ENCODE data around the gene TYMP. TPM values are rescaled to one million over a fixed set of nuclear protein-coding genes. Genes with fewer than 3 reads are reported as not detected.

Gene TYMP
- total RNA-seq, 6 experiments from 2014 or later: 30.6 to 223 (median 88.2) TPM

DNA sequence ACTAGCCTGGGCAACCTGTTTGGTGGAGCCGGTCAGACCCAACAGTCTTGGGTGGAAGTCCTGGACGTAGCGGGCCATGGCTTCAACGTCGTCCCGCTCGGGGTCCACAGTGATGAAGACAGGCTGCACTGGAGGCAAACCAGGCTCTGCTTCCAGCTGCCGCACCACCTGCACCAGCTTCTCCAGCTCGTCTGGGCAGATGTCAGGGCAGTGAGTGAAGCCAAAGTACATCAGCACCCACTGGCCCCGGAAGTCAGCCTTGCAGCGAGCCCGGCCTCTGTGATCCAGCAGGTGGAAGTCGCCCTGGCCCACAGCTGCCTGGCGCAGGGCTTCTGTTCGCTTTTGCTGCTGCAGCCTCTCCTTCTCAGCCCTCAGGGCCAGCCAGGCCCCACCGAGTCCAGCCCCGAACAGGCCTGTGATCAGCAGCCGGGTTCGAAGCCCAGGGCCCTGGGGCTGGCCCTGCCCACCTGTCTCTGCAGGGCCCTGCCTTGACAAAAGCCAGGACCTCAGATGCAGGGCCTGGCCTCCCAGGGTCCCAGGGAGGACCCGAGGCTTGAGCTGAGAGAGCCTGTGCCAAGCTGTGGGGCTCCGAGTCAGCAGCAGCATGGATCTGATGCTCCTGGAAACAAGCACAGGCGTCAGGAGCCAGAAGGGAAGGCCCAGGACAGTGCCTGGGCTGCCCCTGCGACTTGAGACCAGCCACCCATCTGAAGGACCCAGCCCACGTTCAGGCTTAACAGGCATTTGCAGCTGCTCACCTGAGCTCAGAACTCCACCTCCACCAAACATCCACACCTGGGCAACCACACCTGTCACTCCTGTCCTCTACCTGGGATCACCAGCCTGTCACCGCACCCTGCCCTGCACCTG, 5.8 kb downstream of the TYMP start:
- peak overlapping the region in 1 of 3 donors; percentile 87 for H3K27ac ChIP-seq
- WGBS (ENCODE audit: insufficient coverage, low coverage, low lambda C conversion rate, missing lambda C conversion rate): no CpG with 5 or more reads among the region's 25 CpGs

DNA sequence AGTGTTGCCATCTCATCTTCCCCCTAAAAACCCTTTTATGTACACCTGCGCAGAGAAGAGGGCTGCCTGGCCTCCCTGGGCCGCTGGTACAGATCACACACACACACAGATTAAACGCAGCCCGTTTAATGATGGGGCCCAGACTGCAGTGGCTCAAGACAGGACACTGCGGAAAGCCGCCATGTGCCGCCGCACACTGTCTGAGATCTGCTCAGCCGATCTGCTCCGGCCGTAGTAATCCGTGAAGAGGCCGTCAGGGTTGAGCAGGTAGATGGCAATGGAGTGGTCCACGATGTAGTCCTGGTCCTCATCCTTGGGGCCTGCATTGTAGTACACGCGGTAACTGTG, 6.4 kb downstream of the TYMP start:
- no peak overlapping the region for H3K4me3 ChIP-seq
- H3K9me3 ChIP-seq: no peaks in the 10 kb centered on the region
- WGBS (ENCODE audit: insufficient coverage, low coverage, low lambda C conversion rate, missing lambda C conversion rate): 94% methylated on average over 9 of the region's 16 CpGs
- no peak overlapping the region for H3K27ac ChIP-seq
- intact Hi-C loops (cut with DNase I): loop anchor here in 1 of 2 donors (10.0 kb wide), 1 partner anchor 91 kb away; no protein-coding TSS in a partner anchor
- no peak for ATAC-seq
- DNase-seq: no peak
- no peak for TF ChIP-seq POLR2A (IDR thresholded peaks at IDR 0.05)
- TF ChIP-seq, protein P1, sequence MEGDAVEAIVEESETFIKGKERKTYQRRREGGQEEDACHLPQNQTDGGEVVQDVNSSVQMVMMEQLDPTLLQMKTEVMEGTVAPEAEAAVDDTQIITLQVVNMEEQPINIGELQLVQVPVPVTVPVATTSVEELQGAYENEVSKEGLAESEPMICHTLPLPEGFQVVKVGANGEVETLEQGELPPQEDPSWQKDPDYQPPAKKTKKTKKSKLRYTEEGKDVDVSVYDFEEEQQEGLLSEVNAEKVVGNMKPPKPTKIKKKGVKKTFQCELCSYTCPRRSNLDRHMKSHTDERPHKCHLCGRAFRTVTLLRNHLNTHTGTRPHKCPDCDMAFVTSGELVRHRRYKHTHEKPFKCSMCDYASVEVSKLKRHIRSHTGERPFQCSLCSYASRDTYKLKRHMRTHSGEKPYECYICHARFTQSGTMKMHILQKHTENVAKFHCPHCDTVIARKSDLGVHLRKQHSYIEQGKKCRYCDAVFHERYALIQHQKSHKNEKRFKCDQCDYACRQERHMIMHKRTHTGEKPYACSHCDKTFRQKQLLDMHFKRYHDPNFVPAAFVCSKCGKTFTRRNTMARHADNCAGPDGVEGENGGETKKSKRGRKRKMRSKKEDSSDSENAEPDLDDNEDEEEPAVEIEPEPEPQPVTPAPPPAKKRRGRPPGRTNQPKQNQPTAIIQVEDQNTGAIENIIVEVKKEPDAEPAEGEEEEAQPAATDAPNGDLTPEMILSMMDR (IDR thresholded peaks at IDR 0.05): no peak
- H3K27me3 ChIP-seq: no peaks in the 10 kb centered on the region
- peaks cover 0 to 24% (median 8%) of the 10 kb centered on the region in 4 donors for H3K4me1 ChIP-seq
- peaks cover 0 to 27% (median 6%) of the 10 kb centered on the region in 4 donors for H3K36me3 ChIP-seq

More for the DNA sequence above, 5.8 kb downstream of the TYMP start:
- ATAC-seq (no peak), DNase-seq (peak in 2 of 3 donors; percentile 55 to 60)
- no peaks in the 10 kb centered on the region for H3K9me3 ChIP-seq
- H3K36me3 ChIP-seq: peaks cover 0 to 27% (median 3%) of the 10 kb centered on the region in 4 donors
- H3K27me3 ChIP-seq: no peaks in the 10 kb centered on the region
- H3K4me1 ChIP-seq: peaks cover 0 to 24% (median 10%) of the 10 kb centered on the region in 4 donors
- H3K4me3 ChIP-seq: peak overlapping the region; percentile 66 to 74 (median 68)
- intact Hi-C loops (cut with DNase I): loop anchor here in 1 of 2 donors (10.0 kb wide), 1 partner anchor 91 kb away; no protein-coding TSS in a partner anchor
- TF ChIP-seq, protein P1 (IDR thresholded peaks at IDR 0.05): no peak
- TF ChIP-seq POLR2A (IDR thresholded peaks at IDR 0.05): no peak

DNA sequence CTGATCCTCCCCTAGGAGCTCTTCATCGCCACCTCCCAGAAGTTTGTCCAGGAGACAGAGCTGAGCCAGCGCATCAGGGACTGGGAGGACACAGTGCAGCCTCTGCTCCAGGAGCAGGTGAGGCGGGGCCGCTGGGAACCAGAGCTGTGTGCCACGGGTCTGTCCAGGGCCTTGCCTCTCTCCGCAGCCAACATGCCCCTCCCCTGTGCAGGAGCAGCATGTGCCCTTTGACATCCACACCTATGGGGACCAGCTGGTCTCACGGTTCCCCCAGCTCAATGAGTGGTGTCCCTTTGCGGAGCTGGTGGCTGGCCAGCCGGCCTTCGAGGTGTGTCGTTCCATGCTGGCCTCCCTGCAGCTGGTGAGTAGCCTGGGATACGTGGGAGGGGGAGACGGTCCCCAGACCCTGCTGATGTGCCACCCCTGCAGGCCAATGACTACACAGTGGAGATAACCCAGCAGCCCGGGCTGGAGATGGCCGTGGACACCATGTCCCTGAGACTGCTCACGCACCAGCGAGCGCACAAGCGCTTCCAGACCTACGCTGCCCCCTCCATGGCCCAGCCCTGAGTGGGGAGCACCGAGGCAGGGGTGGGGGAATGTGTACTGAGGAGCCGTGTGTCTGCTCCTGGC, 6.9 kb downstream of the TYMP start:
- DNase-seq (no peak), ATAC-seq (no peak)
- Histone ChIP-seq H3K4me3 (no peak overlapping the region), H3K4me1 (peaks cover 0 to 24% (median 8%) of the 10 kb centered on the region in 4 donors), H3K36me3 (peaks cover 0 to 27% (median 7%) of the 10 kb centered on the region in 4 donors), H3K27me3 (no peaks in the 10 kb centered on the region), H3K9me3 (no peaks in the 10 kb centered on the region), H3K27ac (no peak overlapping the region)
- TF ChIP-seq POLR2A (IDR thresholded peaks at IDR 0.05): no peak
- TF ChIP-seq, protein P1 (IDR thresholded peaks at IDR 0.05): no peak
- WGBS (ENCODE audit: insufficient coverage, low coverage, low lambda C conversion rate, missing lambda C conversion rate): 72% methylated on average over 3 of the region's 22 CpGs
- intact Hi-C loops (cut with DNase I): loop anchor here in 1 of 2 donors (10.0 kb wide), 1 partner anchor 92 kb away; no protein-coding TSS in a partner anchor

DNA sequence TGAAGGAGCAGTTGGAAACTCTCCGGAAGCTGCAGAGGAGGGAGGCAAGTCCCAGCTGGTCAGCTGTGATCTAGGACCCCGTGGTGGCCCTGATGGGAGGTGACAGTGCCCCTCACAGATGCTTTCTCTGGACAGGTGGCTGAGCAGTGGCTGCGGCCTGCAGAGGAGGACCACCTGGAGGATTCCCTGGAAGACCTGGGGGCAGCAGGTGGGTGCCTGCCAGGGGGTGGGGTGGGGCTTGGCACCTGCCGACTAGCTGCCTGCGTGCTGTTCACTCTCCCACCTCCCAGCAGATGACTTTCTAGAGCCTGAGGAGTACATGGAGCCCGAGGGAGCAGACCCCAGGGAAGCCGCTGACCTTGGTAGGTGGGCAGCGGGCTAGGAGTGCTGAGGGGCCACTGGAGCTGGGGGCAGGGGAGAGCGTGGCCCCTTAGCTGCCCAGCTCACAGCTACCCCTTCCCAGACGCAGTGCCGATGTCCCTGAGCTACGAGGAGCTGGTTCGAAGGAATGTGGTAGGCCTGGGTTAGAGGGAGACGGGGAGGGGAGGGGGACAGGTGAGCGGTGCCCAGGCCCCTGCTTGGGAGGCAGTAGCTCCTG, 7.5 kb downstream of the TYMP start:
- Histone ChIP-seq H3K4me3 (no peak overlapping the region), H3K27ac (no peak overlapping the region), H3K36me3 (peaks cover 0 to 27% (median 7%) of the 10 kb centered on the region in 4 donors), H3K4me1 (peaks cover 0 to 24% (median 8%) of the 10 kb centered on the region in 4 donors), H3K9me3 (no peaks in the 10 kb centered on the region), H3K27me3 (no peaks in the 10 kb centered on the region)
- WGBS (ENCODE audit: insufficient coverage, low coverage, low lambda C conversion rate, missing lambda C conversion rate): no CpG with 5 or more reads among the region's 15 CpGs
- TF ChIP-seq, protein P1 (IDR thresholded peaks at IDR 0.05): no peak
- no peak for TF ChIP-seq POLR2A (IDR thresholded peaks at IDR 0.05)
- DNase-seq (no peak), ATAC-seq (no peak)
- intact Hi-C loops (cut with DNase I): loop anchor here in 1 of 2 donors (10.0 kb wide), 1 partner anchor 92 kb away; no protein-coding TSS in a partner anchor
